Karpas-422 (cell line): ENCODE measurements around the gene TTC9C. TPM values are rescaled to one million over a fixed set of nuclear protein-coding genes. Genes with fewer than 3 reads are reported as not detected.
"Not testable (repeated sequence)": the region's sequence is repeated elsewhere in the genome, so short reads cannot be mapped to it uniquely, and the experiment has no call there.

Experiments used
- DNase-seq: peaks from one replicate; pipeline ENCODE4 v3.0.0-alpha.2; 2015
- H2AFZ ChIP-seq: fragments of 200-600 bp; sonication (generic); 2 replicates; pipeline ENCODE4 v1.6.1; 2014; ENCODE audit warnings: antibody characterized with exemption, low read length, mixed read lengths
- H3K27ac ChIP-seq: fragments of 200-600 bp; sonication (generic); 2 replicates; pipeline ENCODE4 v1.5.1; 2014; ENCODE audit warnings: mild to moderate bottlenecking, low read length, moderate library complexity
- H3K27me3 ChIP-seq: fragments of 200-600 bp; sonication (generic); 2 replicates; pipeline ENCODE4 v1.6.1; 2014; ENCODE audit warnings: low read length, mixed read lengths
- H3K36me3 ChIP-seq: fragments of 200-600 bp; sonication (generic); 2 replicates; pipeline ENCODE4 v1.6.1; 2014; ENCODE audit warnings: low read length, mixed read lengths; ENCODE audit not compliant: insufficient read depth
- H3K4me1 ChIP-seq: fragments of 200-600 bp; sonication (generic); 2 replicates; pipeline ENCODE4 v1.6.1; 2014; ENCODE audit warnings: mild to moderate bottlenecking, low read length, mixed read lengths
- H3K4me2 ChIP-seq: fragments of 200-600 bp; sonication (generic); 2 replicates; pipeline ENCODE4 v1.6.1; 2014; ENCODE audit warnings: low read length, low read depth, mild to moderate bottlenecking; ENCODE audit not compliant: poor library complexity, severe bottlenecking
- H3K4me3 ChIP-seq: fragments of 200-600 bp; sonication (generic); 2 replicates; pipeline ENCODE4 v1.5.1; 2014; ENCODE audit warnings: mild to moderate bottlenecking, antibody characterized with exemption, low read length, mixed read lengths
- H3K79me2 ChIP-seq: fragments of 200-600 bp; sonication (generic); 2 replicates; pipeline ENCODE4 v1.6.1; 2014; ENCODE audit warnings: mild to moderate bottlenecking, low read length, mixed read lengths
- H3K9ac ChIP-seq: fragments of 200-600 bp; sonication (generic); 2 replicates; pipeline ENCODE4 v1.6.0; 2014; ENCODE audit warnings: low read length
- H3K9me2 ChIP-seq: fragments of 200-600 bp; sonication (generic), shearing (Covaris generic); replicated peaks from 2 replicates; pipeline ENCODE4 v1.6.0; 2014; ENCODE audit warnings: mild to moderate bottlenecking, low read length, moderate library complexity; ENCODE audit not compliant: insufficient read depth
- H3K9me3 ChIP-seq: fragments of 300-700, 200-600 bp; sonication (generic); 2 replicates; pipeline ENCODE4 v1.6.1; 2014; ENCODE audit warnings: low read length, mixed read lengths
- H4K20me1 ChIP-seq: fragments of 200-600 bp; sonication (generic); 2 replicates; pipeline ENCODE4 v1.6.1; 2014; ENCODE audit warnings: mild to moderate bottlenecking, antibody characterized with exemption, low read length, low read depth; ENCODE audit not compliant: insufficient read depth
- total RNA-seq: library from RNA; depleted of rRNA; stranded (reverse); fragments of >200 nt; shearing (Covaris generic); gene quantifications from 2 replicates; pipeline ENCODE4 v1.2.3, GENCODE V29; 2014; ENCODE audit warnings: low replicate concordance

The TTC9C gene
- total RNA-seq, 1 experiment from 2014 or later, result 49.2 TPM

DNA sequence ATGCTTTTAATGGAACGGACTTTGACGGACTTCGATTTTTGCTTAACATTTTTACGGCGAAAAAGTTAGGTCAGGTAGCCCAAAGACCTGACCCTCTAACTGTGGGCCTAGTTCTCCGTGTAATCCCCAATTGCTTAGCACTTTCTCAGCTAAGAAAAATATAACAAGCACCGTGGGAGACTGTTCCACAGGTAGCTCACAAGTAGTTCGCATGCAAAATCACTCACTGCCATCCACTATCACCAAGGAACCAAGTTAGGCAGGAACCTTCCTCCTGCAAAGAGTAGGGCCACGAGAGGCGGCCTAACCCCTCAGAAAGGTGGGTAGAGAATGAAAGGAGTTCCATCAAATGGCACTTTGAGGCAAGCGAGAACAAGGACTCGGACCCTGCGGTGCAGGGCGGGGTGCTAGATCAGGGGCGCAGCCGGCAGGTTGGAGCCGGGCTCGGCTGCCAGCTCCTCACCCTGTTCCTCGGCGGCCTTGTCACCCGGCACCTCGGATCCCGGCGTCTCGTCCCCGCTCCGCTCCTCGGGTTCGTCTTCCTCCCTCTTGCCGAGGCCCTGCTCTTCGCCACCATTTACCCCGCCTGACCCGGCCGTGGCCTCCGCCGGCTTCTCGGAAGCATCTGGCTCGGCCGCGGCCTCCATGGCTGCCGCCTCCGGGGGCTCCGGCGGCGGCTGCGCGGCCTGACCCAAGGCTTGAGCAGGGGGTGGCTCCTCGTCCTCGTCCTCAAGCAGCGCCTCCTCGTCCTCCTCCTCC lies 2.0 kb upstream of the TTC9C start:
- H4K20me1 ChIP-seq, result peaks cover 25% of the 10 kb centered on the region
- no peaks in the 10 kb centered on the region for H3K9me2 ChIP-seq
- peak overlapping the region; percentile 94 for H3K27ac ChIP-seq
- peaks cover 45% of the 10 kb centered on the region for H3K36me3 ChIP-seq
- peaks cover 79% of the 10 kb centered on the region for H3K79me2 ChIP-seq
- H3K4me3 ChIP-seq, result peak overlapping the region; percentile 89
- peak overlapping the region; percentile 89 for H3K4me2 ChIP-seq
- peaks cover 27% of the 10 kb centered on the region for H3K4me1 ChIP-seq
- H3K27me3 ChIP-seq, result no peaks in the 10 kb centered on the region
- no peaks in the 10 kb centered on the region for H3K9me3 ChIP-seq
- DNase-seq, result no peak
- peak overlapping the region; percentile 90 for H3K9ac ChIP-seq
- H2AFZ ChIP-seq, result no peak overlapping the region

- peaks cover 40% of the 10 kb centered on the region for H3K36me3 ChIP-seq
- peaks cover 27% of the 10 kb centered on the region for H3K4me1 ChIP-seq
- H3K27ac ChIP-seq, result peak overlapping the region; percentile 94
Observed at GRCh38 chr11:62726915-62727164, 1.4 kb upstream of the TTC9C start.

GRCh38 chr11:62727165-62727871 lies 968 bp upstream of the TTC9C start, which contains the start of gene HNRNPUL2:
HNRNPUL2 (minus strand) TSS chr11:62727457; CDS start chr11:62727156, 301 bp downstream.
- Histone ChIP-seq H3K4me1 (peaks cover 27% of the 10 kb centered on the region), H3K9me2 (no peaks in the 10 kb centered on the region), H3K36me3 (peaks cover 35% of the 10 kb centered on the region), H2AFZ (peak within 1 kb of the TSS; percentile 68; the same call in 1 of the 2 replicates), H3K9me3 (no peaks in the 10 kb centered on the region), H3K27ac (peak within 1 kb of the TSS; percentile 94), H3K9ac (peak within 1 kb of the TSS; percentile 90), H4K20me1 (peaks cover 25% of the 10 kb centered on the region), H3K27me3 (no peaks in the 10 kb centered on the region), H3K4me3 (peak within 1 kb of the TSS; percentile 89), H3K4me2 (peak within 1 kb of the TSS; percentile 89), H3K79me2 (peaks cover 72% of the 10 kb centered on the region)
- DNase-seq, result peak; percentile 100

More at GRCh38 chr11:62726915-62727164, 1.4 kb upstream of the TTC9C start:
- H3K27me3 ChIP-seq, result no peaks in the 10 kb centered on the region
- peak overlapping the region; percentile 90 for H3K9ac ChIP-seq
- H4K20me1 ChIP-seq, result peaks cover 25% of the 10 kb centered on the region
- H2AFZ ChIP-seq, result no peak overlapping the region
- no peaks in the 10 kb centered on the region for H3K9me3 ChIP-seq
- peak overlapping the region; percentile 89 for H3K4me2 ChIP-seq
- H3K79me2 ChIP-seq, result peaks cover 77% of the 10 kb centered on the region
- H3K4me3 ChIP-seq, result peak overlapping the region; percentile 89
- H3K9me2 ChIP-seq, result no peaks in the 10 kb centered on the region
- DNase-seq, result no peak

DNA sequence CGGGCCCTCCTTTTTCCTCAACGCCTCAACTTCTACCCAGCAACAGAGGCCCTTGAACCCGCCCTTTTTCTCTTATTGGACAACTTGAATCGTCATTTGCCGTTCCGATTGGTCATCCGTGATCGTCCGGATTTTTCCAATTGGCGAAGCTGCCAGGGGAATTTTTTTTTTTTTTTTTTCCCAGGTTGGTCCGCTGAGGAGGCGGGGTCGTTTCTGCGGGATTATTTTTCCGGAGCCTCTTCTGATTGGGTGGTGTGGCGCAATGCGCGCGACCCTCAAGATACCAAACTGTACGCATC lies 465 bp upstream of the TTC9C start:
- Histone ChIP-seq H3K4me3 (peak overlapping the region; percentile 89), H3K9me3 (no peaks in the 10 kb centered on the region), H3K9ac (peak overlapping the region; percentile 90), H3K4me1 (peaks cover 27% of the 10 kb centered on the region), H3K36me3 (peaks cover 30% of the 10 kb centered on the region), H3K4me2 (peak overlapping the region; percentile 89), H4K20me1 (peaks cover 25% of the 10 kb centered on the region), H3K27ac (peak overlapping the region; percentile 94), H2AFZ (peak overlapping the region; percentile 68; the same call in 1 of the 2 replicates), H3K27me3 (no peaks in the 10 kb centered on the region), H3K9me2 (no peaks in the 10 kb centered on the region), H3K79me2 (peaks cover 67% of the 10 kb centered on the region)
- peak; percentile 99 for DNase-seq

GRCh38 chr11:62730076-62730475 lies 1.8 kb downstream of the TTC9C start:
- Histone ChIP-seq H3K36me3 (peaks cover 17% of the 10 kb centered on the region), H3K4me1 (peaks cover 16% of the 10 kb centered on the region), H3K4me2 (peak overlapping the region; percentile 89), H3K79me2 (peaks cover 50% of the 10 kb centered on the region), H3K4me3 (peak overlapping the region; percentile 89), H4K20me1 (peaks cover 15% of the 10 kb centered on the region), H3K9ac (peak overlapping the region; percentile 90)
- H3K27ac ChIP-seq, H3K9me3 ChIP-seq, H3K27me3 ChIP-seq, H2AFZ ChIP-seq, H3K9me2 ChIP-seq, DNase-seq: not testable (repeated sequence)

DNA sequence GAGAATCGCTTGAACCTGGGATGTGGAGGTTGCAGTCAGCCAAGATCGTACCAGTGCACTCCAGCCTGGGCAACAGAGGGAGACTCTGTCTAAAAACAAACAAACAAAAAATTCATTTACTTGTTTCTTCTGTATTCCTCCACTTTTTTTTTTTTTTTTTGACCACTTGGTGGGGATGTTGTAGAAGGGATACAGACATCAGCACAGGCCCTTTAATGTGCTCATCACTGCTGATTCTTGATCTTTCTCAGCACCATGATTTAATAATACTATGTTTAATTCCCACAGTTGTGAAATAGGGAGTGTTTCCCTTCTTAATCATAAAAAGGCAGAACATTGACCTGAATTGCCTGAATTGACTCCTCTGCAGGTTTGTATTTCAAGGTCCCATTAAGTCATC lies 4.5 kb downstream of the TTC9C start:
- peaks cover 15% of the 10 kb centered on the region; the same call in 1 of the 2 replicates for H3K36me3 ChIP-seq
- H3K9ac ChIP-seq, result no peak overlapping the region
- no peak overlapping the region for H2AFZ ChIP-seq
- H3K9me2 ChIP-seq, result no peaks in the 10 kb centered on the region
- H4K20me1 ChIP-seq, result no peaks in the 10 kb centered on the region
- H3K27me3 ChIP-seq, result no peaks in the 10 kb centered on the region
- DNase-seq, result peak; percentile 75
- H3K79me2 ChIP-seq, result peaks cover 33% of the 10 kb centered on the region
- H3K27ac ChIP-seq, result no peak overlapping the region
- H3K4me2 ChIP-seq, result no peak overlapping the region
- H3K4me3 ChIP-seq, result no peak overlapping the region
- H3K4me1 ChIP-seq, result peaks cover 10% of the 10 kb centered on the region
- no peaks in the 10 kb centered on the region for H3K9me3 ChIP-seq

DNA sequence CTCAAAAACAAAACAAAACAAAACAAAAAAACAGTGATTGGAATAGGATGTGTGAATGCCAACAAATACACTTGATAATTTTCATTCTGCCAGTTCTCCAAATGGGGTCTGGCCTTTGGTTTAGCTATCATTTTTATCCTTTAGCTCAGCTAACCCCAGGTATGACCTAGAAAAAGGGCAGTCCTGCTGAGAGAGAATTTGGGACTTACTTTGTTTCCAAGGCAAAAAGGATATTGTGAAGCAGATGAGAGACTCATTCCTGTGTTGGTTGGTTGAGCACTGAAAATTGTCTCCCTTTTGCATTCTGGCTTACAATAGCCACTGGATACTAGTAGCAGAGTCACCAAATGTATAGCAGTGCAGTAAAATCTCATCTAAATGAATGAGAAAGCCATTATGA lies 8.9 kb downstream of the TTC9C start:
- Histone ChIP-seq H2AFZ (no peak overlapping the region), H3K79me2 (peaks cover 5% of the 10 kb centered on the region), H3K4me2 (no peak overlapping the region), H4K20me1 (no peaks in the 10 kb centered on the region), H3K4me3 (no peak overlapping the region), H3K27me3 (no peaks in the 10 kb centered on the region), H3K9ac (no peak overlapping the region), H3K27ac (no peak overlapping the region), H3K9me2 (no peaks in the 10 kb centered on the region), H3K36me3 (peaks cover 24% of the 10 kb centered on the region), H3K4me1 (no peaks in the 10 kb centered on the region), H3K9me3 (no peaks in the 10 kb centered on the region)
- DNase-seq, result no peak

DNA sequence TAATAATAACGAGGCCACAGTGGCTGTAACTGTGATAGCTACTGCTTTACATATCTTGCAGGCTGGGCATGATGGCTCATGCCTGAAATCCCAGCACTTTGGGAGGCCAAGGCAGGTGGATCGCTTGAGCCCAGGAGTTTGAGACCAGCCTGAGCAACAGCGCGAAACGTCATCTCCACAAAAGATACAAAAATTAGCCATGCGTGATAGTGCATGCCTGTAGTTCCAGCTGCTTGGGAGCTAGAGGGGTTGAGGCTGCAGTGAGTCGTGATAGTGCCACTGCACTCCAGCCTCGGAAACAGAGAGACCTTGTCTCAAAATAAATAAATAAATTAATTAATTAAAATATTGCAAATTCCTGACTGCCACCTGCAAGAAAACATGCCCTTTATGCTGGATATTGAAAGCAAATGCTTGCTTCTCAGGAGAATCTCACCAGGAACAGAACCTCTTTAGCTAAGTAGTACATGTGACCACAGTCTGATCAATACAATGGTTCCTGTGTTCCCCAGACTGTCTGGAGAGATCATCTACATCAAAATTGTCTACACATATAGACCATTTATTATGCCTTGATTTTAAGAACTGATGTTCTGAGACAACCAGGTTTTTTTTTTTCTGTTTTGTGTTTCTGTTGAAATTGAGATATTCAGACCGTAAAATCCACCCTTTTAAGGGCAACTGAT lies 19.3 kb downstream of the TTC9C start:
- H3K27me3 ChIP-seq, result no peaks in the 10 kb centered on the region
- H3K9me2 ChIP-seq, result no peaks in the 10 kb centered on the region
- no peak for DNase-seq
- peaks cover 8% of the 10 kb centered on the region for H3K79me2 ChIP-seq
- no peaks in the 10 kb centered on the region for H3K36me3 ChIP-seq
- H3K9me3 ChIP-seq, result no peaks in the 10 kb centered on the region
- no peaks in the 10 kb centered on the region for H4K20me1 ChIP-seq
- H3K9ac ChIP-seq, result peak overlapping the region; percentile 39; the same call in 1 of the 2 replicates
- H3K4me1 ChIP-seq, result peaks cover 11% of the 10 kb centered on the region
- H3K4me3 ChIP-seq, result no peak overlapping the region
- peak overlapping the region; percentile 23 for H3K4me2 ChIP-seq
- peak overlapping the region; percentile 57 for H3K27ac ChIP-seq
- peak overlapping the region; percentile 42 for H2AFZ ChIP-seq
